Kidney epithelial cell (primary cell): ENCODE results near the gene MARK4. TPM values are rescaled to one million over a fixed set of nuclear protein-coding genes. Genes with fewer than 3 reads are reported as not detected.

ENCODE experiments used
- DNase-seq: peaks from one replicate; pipeline ENCODE4 v3.0.0-alpha.2; 2010; ENCODE audit warnings: low read depth
- H3K27me3 ChIP-seq: 2 replicates; pipeline ENCODE4 v1.6.0; 2011; ENCODE audit warnings: low read length; ENCODE audit not compliant: control insufficient read depth, insufficient read depth
- H3K36me3 ChIP-seq: 2 replicates; pipeline ENCODE4 v1.5.1; 2011; ENCODE audit warnings: low read length; ENCODE audit not compliant: control insufficient read depth, insufficient read depth
- H3K4me3 ChIP-seq: 2 replicates; pipeline ENCODE4 v1.5.1; 2011; ENCODE audit warnings: low read depth, mild to moderate bottlenecking, control low read depth, low read length
- total RNA-seq: library from RNA; depleted of rRNA; stranded (reverse); fragments of >200 nt; gene quantifications from 2 replicates; pipeline ENCODE4 v1.2.3, GENCODE V29; 2015
- TF ChIP-seq, protein P1 (sequence below): IDR thresholded peaks from 2 replicates; pipeline ENCODE4 v1.5.1; 2011; ENCODE audit warnings: mild to moderate bottlenecking, moderate library complexity, low read length, control low read depth, inconsistent platforms; ENCODE audit not compliant: insufficient read depth, poor library complexity, severe bottlenecking

Gene MARK4
- total RNA-seq, 1 donor from 2014 or later: 21.9 TPM

DNA sequence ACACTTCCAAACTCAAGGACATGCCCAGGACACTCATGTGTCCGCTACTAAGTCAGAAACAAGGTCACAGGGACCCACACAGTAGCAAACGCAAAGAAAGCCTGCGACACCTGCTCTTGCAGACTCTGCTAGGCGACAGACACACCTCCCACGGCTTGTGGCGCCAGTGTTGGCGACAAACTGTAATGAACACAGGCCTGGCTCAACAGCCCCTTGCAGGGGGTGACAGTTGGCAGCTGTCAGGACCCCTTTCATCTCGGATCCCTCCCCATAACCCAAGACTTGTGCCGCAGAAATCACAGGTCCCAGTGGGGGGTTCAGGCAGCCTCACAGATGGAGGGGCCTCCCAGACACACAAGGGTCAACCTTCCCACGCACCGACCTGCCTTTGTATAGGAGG is 71.2 kb downstream of the MARK4 start:
- H3K27me3 ChIP-seq: peaks cover 30% of the 10 kb centered on the region
- TF ChIP-seq, protein P1, sequence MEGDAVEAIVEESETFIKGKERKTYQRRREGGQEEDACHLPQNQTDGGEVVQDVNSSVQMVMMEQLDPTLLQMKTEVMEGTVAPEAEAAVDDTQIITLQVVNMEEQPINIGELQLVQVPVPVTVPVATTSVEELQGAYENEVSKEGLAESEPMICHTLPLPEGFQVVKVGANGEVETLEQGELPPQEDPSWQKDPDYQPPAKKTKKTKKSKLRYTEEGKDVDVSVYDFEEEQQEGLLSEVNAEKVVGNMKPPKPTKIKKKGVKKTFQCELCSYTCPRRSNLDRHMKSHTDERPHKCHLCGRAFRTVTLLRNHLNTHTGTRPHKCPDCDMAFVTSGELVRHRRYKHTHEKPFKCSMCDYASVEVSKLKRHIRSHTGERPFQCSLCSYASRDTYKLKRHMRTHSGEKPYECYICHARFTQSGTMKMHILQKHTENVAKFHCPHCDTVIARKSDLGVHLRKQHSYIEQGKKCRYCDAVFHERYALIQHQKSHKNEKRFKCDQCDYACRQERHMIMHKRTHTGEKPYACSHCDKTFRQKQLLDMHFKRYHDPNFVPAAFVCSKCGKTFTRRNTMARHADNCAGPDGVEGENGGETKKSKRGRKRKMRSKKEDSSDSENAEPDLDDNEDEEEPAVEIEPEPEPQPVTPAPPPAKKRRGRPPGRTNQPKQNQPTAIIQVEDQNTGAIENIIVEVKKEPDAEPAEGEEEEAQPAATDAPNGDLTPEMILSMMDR: no peak
- no peaks in the 10 kb centered on the region for H3K36me3 ChIP-seq
- no peak overlapping the region for H3K4me3 ChIP-seq
- no peak for DNase-seq

DNA sequence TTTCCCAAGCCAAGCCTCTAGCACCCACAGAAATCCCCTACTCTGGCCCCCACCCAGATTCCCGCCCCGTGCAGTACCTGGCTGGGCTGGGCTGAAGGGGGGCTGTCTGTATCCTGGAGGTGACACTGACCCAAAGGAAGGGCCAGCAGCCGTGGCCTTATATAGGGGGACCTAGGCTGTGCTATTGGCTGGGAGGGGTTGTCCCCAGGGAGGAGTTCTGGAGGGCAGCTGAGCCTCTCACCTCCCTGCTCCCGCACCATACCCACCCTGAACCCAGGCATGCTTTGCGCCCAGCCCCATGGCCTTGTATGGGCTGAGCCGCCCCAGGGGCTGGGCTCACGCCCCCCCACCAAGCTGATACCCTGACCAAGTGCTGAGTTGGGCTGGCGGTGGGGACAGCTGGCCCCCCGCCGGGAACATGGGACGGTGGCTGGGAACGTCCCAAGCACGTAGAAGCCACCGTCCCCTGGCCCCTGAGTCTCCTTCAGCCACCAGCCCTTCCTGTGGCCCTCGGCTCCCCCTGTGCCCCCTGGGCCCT is 71.7 kb downstream of the MARK4 start, which contains the start of gene CKM:
TSS of gene CKM (minus strand) at position 132 of the 538 bp plus-strand sequence. CDS start 3,162 bp downstream, outside the sequence.
- Histone ChIP-seq H3K36me3 (no peaks in the 10 kb centered on the region), H3K27me3 (peaks cover 26% of the 10 kb centered on the region), H3K4me3 (peak within 1 kb of the TSS; percentile 15)
- TF ChIP-seq, protein P1: no peak
- DNase-seq: no peak

DNA sequence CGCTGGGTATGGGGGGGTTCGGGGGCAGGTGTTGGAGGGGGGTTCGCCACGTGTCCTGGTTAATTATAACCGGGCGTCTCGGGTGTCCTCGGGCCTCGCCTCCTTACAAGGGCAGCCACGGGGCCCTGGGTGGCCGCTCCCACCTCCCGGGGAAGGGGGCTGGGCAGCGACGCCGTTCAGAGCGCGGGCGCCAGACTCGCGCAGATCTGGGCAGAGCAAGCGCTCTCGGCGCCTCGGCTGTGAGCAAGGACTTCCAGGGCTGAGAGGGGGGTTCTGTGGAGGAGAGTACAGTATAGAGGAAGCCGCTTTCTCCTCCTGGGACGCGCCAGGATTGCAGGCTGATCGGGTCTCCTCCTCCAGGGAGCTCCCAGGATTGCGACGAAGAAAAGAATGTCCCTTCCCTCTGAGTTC is 72.6 kb downstream of the MARK4 start:
- TF ChIP-seq, protein P1: no peak
- peak overlapping the region; percentile 15 for H3K4me3 ChIP-seq
- peaks cover 21% of the 10 kb centered on the region for H3K27me3 ChIP-seq
- H3K36me3 ChIP-seq: no peaks in the 10 kb centered on the region
- no peak for DNase-seq

DNA sequence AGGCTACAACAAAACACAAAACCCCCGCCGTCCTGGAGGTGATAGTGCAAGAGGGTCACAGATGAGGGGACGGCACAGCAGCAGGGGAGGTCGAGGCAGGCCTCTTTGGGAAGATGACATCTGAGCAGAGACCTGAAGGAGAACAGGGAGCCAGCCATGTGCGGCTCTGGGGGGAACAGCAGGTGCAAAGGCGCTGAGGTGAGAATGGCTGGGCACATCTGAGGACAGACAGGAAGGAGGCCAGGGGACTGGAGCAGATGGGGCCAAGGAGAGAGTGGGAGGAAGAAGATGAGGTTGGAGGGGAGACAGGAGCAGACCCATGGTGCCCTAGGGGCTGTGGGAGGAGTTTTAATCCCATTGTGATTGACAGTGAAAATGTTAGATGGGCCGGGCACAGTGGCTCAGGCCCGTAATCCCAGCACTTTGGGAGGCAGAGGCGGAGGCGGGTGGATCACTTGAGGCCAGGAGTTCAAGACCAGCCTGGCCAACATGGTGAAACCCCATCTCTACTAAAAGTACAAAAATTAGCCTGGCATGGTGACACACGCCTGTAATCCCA is 73.4 kb downstream of the MARK4 start:
- DNase-seq: no peak
- TF ChIP-seq, protein P1: no peak
- peaks cover 17% of the 10 kb centered on the region for H3K27me3 ChIP-seq
- H3K4me3 ChIP-seq: no peak overlapping the region
- no peaks in the 10 kb centered on the region for H3K36me3 ChIP-seq

DNA sequence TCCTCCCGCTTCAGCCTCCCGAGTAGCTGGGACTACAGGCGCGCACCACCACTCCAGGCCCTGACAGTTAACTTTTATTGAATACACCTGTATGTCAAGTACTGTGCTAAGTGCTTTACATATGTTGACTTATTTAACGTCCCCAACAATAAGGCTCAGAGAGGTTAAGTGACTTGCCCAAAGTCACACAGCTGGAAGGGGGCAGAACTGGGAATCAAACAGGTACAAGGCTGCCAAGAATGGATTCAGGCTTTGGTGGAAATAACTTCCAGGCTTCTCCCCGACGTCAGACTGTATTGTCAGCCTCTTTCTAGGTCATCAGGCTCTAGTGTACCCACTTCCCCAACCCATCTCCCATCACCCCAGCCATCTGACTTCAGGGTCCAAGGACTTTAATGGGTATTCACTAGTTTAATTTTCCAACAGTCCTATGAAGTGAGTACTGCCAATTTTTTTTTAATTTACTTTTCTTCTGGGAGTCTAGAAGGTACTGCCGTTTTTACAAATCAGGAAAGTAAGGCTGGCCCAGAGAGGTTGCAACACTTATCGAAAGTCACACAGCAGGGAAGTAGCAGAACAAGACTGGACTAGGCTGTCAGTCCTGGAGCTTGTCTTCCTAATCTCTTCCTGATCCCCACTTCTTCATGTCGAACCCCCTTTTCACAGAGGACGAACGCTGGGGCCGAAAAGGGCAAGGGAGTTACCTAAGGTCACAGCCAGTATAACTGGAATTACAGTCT is 76.5 kb downstream of the MARK4 start:
- peaks cover 17% of the 10 kb centered on the region for H3K27me3 ChIP-seq
- TF ChIP-seq, protein P1: no peak
- no peaks in the 10 kb centered on the region for H3K36me3 ChIP-seq
- no peak for DNase-seq
- H3K4me3 ChIP-seq: no peak overlapping the region
